Skeletal muscle satellite cell (primary cell): Measurements from ENCODE around the gene CACNB2.

Source experiments
- H3K27me3 ChIP-seq: 2 replicates; pipeline ENCODE4 v1.7.0; 2013; ENCODE audit warnings: low read length; ENCODE audit not compliant: control insufficient read depth, insufficient read depth
- H3K36me3 ChIP-seq: 2 replicates; pipeline ENCODE4 v1.7.0; 2013; ENCODE audit warnings: mild to moderate bottlenecking, control low read depth, low read length; ENCODE audit not compliant: insufficient read depth
- H3K4me1 ChIP-seq: 2 replicates; pipeline ENCODE4 v1.7.0; 2013; ENCODE audit warnings: low read length; ENCODE audit not compliant: control insufficient read depth, insufficient read depth
- H3K4me2 ChIP-seq: 2 replicates; pipeline ENCODE4 v1.7.0; 2013; ENCODE audit warnings: mild to moderate bottlenecking, low read length
- H3K4me3 ChIP-seq: 2 replicates; pipeline ENCODE4 v1.7.0; 2013; ENCODE audit warnings: low read length
- H3K9ac ChIP-seq: 2 replicates; pipeline ENCODE4 v1.7.0; 2013; ENCODE audit warnings: mild to moderate bottlenecking, low read depth, low read length, moderate library complexity
- H3K9me3 ChIP-seq: replicated peaks from 2 replicates; pipeline ENCODE4 v1.7.0; 2013; ENCODE audit warnings: mild to moderate bottlenecking, control low read depth, low read length

The CACNB2 gene

DNA sequence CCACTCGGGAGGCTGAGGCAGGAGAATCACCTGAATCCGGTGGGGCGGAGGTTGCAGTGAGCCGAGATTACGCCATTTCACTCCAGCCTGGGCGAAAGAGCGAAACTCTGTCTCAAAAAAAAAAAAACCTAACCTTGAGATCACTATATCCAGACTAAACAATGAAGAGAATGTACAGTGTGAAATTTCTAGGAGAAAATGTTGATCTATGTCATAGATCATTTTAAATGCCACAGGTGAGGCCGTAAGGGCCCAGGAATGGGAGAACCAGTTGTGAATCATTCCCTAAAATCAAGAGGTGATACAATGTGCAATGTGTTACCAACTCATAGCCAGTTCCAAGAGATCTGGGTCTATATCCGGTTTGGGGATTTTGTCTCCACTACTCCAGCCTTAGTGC, 158.0 kb downstream of the CACNB2 start:
- H3K9ac ChIP-seq, result no peak overlapping the region
- H3K4me2 ChIP-seq, result no peak overlapping the region
- H3K9me3 ChIP-seq, result no peaks in the 10 kb centered on the region
- H3K27me3 ChIP-seq, result no peaks in the 10 kb centered on the region
- no peak overlapping the region for H3K4me3 ChIP-seq
- H3K36me3 ChIP-seq, result no peaks in the 10 kb centered on the region
- H3K4me1 ChIP-seq, result no peaks in the 10 kb centered on the region

DNA sequence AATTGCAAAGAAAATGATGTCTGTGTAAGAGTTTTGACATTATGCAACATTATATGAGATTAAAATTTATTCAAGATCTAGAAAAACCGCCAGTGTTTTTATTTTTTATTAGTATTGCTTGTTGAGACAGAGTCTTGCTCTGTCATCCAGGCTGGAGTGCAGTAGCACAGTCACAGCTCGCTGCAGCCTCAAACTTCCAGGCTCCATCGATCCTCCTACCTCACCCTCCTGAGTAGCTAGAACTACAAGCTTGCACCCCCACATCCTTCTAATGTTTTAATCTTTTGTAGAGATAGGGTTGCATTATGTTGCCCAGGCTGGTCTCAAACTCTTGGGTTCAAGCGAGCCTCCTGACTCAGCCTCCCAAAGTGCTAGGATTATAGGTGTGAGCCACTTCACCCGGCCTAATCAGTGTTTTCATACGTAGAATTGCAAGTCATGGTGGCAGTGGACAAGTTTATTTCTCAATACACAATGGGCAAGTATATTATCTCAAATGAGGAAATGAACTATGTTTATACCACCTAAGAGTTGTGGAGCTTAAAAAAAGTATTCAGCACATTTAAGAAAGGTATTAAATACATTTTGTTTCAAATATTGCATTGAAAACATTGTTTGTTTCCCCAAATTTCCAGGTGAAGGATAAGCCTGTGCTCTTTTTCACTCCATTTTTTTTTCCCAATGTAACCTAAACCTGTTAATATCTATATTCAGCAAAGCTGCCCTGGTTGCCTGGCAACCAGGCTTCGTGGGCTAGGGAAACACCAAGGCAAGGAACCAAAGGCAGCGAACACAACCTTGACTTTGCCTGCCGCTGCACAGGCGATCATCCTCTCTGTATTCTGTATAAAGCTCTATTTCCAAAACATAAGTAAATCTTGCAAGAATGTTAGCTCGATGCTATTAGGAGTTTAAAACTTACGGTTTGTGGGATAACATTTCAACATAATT, 163.9 kb downstream of the CACNB2 start:
- no peak overlapping the region for H3K4me3 ChIP-seq
- no peaks in the 10 kb centered on the region for H3K36me3 ChIP-seq
- no peak overlapping the region for H3K9ac ChIP-seq

GRCh38 chr10:18306031-18306430, 165.8 kb downstream of the CACNB2 start:
- Histone ChIP-seq H3K27me3 (peaks cover 4% of the 10 kb centered on the region), H3K4me1 (peaks cover 8% of the 10 kb centered on the region), H3K9me3 (no peaks in the 10 kb centered on the region), H3K4me3 (no peak overlapping the region), H3K36me3 (no peaks in the 10 kb centered on the region), H3K9ac (no peak overlapping the region), H3K4me2 (no peak overlapping the region)

More for the DNA sequence above, 163.9 kb downstream of the CACNB2 start:
- no peak overlapping the region for H3K4me2 ChIP-seq
- H3K4me1 ChIP-seq, result peaks cover 8% of the 10 kb centered on the region
- peaks cover 4% of the 10 kb centered on the region for H3K27me3 ChIP-seq
- H3K9me3 ChIP-seq, result no peaks in the 10 kb centered on the region

GRCh38 chr10:18308600-18308999, 168.4 kb downstream of the CACNB2 start:
- Histone ChIP-seq H3K4me2 (no peak overlapping the region), H3K9me3 (no peaks in the 10 kb centered on the region), H3K9ac (no peak overlapping the region), H3K36me3 (no peaks in the 10 kb centered on the region), H3K4me3 (no peak overlapping the region), H3K4me1 (peaks cover 8% of the 10 kb centered on the region), H3K27me3 (peaks cover 4% of the 10 kb centered on the region)

DNA sequence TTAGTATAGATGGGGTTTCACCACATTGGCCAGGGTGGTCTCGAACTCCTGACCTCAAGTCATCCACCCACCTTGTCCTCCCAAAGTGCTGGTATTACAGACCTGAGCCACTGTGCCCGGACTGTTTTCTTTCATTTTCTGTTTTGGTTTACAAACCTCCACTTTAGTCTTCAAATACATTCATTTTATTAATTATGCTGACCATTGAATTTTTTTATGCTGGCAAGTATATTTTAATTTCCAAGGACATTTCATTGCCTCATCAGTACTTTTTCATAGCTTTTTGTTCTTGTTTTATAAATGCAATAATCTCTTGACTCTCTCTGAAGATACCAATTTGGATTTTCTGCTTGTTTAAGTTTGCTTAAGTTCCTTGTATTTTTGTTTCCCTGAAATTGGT, 170.5 kb downstream of the CACNB2 start:
- Histone ChIP-seq H3K4me1 (peaks cover 8% of the 10 kb centered on the region), H3K9ac (no peak overlapping the region), H3K4me3 (no peak overlapping the region), H3K36me3 (no peaks in the 10 kb centered on the region), H3K9me3 (no peaks in the 10 kb centered on the region), H3K4me2 (no peak overlapping the region), H3K27me3 (peaks cover 4% of the 10 kb centered on the region)

- H3K9ac ChIP-seq, result no peak overlapping the region
Measured at GRCh38 chr10:18312374-18313139, 172.3 kb downstream of the CACNB2 start.

DNA sequence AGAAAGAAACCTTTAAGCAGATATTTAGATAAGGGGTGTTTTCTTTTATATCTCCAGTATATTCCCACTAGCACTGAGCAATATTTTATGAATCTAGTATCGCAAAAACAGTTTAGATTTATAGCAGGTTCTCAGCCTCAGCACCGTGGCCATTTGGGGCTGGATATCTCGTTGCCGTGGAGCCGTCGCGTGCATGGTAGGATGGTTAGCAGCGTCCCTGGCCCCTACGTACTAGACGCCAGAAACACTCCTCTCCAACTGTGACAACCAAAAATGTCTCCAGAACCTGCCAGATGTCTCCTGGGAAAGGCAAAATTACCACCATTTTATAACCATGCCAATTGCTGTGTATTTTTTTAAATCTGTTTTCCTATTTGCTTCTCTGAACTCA, 172.9 kb downstream of the CACNB2 start:
- peaks cover 6% of the 10 kb centered on the region for H3K4me1 ChIP-seq
- no peak overlapping the region for H3K4me2 ChIP-seq
- H3K27me3 ChIP-seq, result no peaks in the 10 kb centered on the region
- no peaks in the 10 kb centered on the region for H3K9me3 ChIP-seq
- no peak overlapping the region for H3K9ac ChIP-seq
- H3K36me3 ChIP-seq, result no peaks in the 10 kb centered on the region
- no peak overlapping the region for H3K4me3 ChIP-seq

More at GRCh38 chr10:18312374-18313139, 172.3 kb downstream of the CACNB2 start:
- peaks cover 8% of the 10 kb centered on the region for H3K4me1 ChIP-seq
- no peaks in the 10 kb centered on the region for H3K9me3 ChIP-seq
- no peaks in the 10 kb centered on the region for H3K27me3 ChIP-seq
- no peak overlapping the region for H3K4me2 ChIP-seq
- H3K4me3 ChIP-seq, result no peak overlapping the region
- H3K36me3 ChIP-seq, result no peaks in the 10 kb centered on the region

DNA sequence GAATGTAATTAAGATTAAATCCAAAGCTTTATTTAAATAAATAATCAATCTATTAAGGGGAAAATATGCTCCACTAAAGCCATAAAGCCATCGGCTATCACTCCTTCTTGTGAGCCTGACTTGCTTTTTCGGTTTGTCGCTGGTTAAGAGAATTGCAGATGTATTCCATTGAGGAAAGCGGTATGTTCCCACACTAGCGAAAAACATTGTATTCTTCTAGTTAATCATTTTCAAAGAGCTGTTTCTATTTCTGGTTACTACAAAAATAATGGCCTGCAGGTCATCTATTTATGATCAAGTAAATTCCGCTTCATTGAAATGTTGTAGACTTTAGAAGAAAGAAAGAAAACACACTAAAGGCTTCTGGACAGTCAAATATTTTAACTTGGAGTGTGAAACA, 173.4 kb downstream of the CACNB2 start:
- Histone ChIP-seq H3K9ac (no peak overlapping the region), H3K4me1 (peaks cover 1% of the 10 kb centered on the region), H3K4me2 (no peak overlapping the region), H3K9me3 (no peaks in the 10 kb centered on the region), H3K4me3 (no peak overlapping the region), H3K36me3 (no peaks in the 10 kb centered on the region), H3K27me3 (no peaks in the 10 kb centered on the region)

DNA sequence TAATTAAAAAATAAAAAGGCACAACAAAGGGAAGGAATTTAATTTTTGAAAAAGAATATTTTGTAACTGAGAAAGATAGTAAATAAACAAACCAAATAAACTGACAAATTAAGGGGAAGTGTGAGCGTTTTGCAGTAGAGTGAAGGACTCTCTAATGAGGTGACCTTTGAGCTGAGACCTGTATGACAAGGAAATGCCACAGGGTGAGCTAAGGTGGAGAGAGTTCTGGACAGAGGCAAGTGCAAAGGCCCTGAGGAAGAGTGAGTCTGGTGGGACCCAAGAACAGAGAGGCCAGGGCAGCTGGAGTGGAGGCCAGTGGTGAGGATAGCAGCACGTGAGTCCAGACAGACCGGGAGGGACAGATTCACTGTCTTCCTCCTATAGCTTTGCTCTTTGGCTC, 179.4 kb downstream of the CACNB2 start:
- H3K27me3 ChIP-seq, result no peaks in the 10 kb centered on the region
- H3K9me3 ChIP-seq, result no peaks in the 10 kb centered on the region
- H3K9ac ChIP-seq, result no peak overlapping the region
- H3K4me2 ChIP-seq, result no peak overlapping the region
- H3K4me3 ChIP-seq, result no peak overlapping the region
- H3K4me1 ChIP-seq, result no peaks in the 10 kb centered on the region
- H3K36me3 ChIP-seq, result no peaks in the 10 kb centered on the region

DNA sequence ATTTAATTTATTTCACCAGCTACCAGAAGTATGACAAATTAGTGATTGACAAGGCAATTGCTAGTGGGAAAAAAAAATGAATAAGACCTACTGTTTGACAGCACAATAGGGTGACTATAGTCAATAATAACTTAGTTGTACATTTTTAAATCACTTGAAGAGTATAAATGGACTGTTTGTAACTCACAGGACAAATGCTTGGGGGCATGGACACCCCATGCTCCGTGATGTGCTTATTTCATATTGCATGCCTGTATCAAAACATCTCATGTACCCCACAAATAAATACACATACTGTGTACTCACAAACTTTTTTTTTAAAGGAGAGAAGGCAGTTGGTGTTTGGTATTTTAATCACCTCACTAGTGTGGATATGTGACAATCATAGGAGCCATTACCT, 181.1 kb downstream of the CACNB2 start:
- no peaks in the 10 kb centered on the region for H3K36me3 ChIP-seq
- H3K4me3 ChIP-seq, result no peak overlapping the region
- H3K27me3 ChIP-seq, result no peaks in the 10 kb centered on the region
- no peaks in the 10 kb centered on the region for H3K4me1 ChIP-seq
- H3K9ac ChIP-seq, result no peak overlapping the region
- no peaks in the 10 kb centered on the region for H3K9me3 ChIP-seq
- H3K4me2 ChIP-seq, result no peak overlapping the region

GRCh38 chr10:18323916-18324315, 183.7 kb downstream of the CACNB2 start:
- no peaks in the 10 kb centered on the region for H3K9me3 ChIP-seq
- H3K9ac ChIP-seq, result no peak overlapping the region
- no peaks in the 10 kb centered on the region for H3K36me3 ChIP-seq
- no peak overlapping the region for H3K4me3 ChIP-seq
- no peaks in the 10 kb centered on the region for H3K27me3 ChIP-seq
- H3K4me2 ChIP-seq, result no peak overlapping the region
- no peaks in the 10 kb centered on the region for H3K4me1 ChIP-seq
